Fibroblast of mammary gland (primary cell): ENCODE measurements around the gene TRIP13.
A peak's percentile ranks its signal among the peaks of the same experiment; 100 is the strongest.

Source experiments
- DNase-seq: peaks from one replicate; pipeline ENCODE4 v3.0.0-alpha.2; 2010; ENCODE audit warnings: low read depth
- H3K4me3 ChIP-seq: 2 replicates; pipeline ENCODE4 v1.5.1; 2011; ENCODE audit warnings: low read depth, mild to moderate bottlenecking, low read length, moderate library complexity; ENCODE audit not compliant: control insufficient read depth
- TF ChIP-seq, protein P1 (sequence below): conservative IDR thresholded peaks from 2 replicates; pipeline ENCODE4 v1.5.1; 2011; ENCODE audit warnings: low read depth, low read length, inconsistent platforms; ENCODE audit not compliant: control insufficient read depth, insufficient read depth

TRIP13 gene

DNA sequence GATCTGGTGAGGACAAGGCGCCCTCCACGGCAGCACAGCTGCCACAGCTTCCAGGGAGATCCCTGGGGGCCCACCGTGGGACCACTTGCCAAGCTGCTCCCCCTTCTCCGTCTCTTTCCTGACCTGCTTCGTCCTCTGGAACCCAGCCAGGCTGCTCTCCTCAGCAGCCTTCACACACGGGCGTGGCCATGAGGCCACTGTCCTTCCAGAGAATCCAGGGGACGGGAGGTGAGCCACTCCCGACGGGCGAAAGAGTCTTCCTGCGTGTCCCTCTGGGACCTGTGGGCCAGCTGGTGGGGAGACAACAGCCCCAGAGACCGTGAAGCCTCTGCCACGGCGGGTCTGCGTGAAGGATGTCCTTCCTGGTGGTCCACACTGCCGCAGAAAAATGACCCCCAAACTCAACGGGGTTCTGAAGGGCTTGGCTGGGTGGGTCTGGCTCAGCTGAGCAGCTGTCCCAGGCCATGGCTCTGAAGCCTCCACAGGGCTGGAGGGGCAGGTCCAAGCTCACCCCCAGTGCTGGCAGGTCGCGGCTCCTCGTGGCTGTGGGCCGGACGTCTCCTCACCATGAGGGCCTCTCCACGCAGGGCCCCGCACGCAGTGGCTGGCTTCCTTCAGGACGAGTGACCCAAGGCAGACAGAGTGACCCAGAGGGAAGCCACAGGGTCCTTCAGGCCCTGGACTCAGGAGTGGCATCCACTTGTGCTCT, 68.5 kb downstream of the TRIP13 start:
- H3K4me3 ChIP-seq, result no peak overlapping the region
- DNase-seq, result no peak
- TF ChIP-seq, protein P1, sequence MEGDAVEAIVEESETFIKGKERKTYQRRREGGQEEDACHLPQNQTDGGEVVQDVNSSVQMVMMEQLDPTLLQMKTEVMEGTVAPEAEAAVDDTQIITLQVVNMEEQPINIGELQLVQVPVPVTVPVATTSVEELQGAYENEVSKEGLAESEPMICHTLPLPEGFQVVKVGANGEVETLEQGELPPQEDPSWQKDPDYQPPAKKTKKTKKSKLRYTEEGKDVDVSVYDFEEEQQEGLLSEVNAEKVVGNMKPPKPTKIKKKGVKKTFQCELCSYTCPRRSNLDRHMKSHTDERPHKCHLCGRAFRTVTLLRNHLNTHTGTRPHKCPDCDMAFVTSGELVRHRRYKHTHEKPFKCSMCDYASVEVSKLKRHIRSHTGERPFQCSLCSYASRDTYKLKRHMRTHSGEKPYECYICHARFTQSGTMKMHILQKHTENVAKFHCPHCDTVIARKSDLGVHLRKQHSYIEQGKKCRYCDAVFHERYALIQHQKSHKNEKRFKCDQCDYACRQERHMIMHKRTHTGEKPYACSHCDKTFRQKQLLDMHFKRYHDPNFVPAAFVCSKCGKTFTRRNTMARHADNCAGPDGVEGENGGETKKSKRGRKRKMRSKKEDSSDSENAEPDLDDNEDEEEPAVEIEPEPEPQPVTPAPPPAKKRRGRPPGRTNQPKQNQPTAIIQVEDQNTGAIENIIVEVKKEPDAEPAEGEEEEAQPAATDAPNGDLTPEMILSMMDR, result no peak

DNA sequence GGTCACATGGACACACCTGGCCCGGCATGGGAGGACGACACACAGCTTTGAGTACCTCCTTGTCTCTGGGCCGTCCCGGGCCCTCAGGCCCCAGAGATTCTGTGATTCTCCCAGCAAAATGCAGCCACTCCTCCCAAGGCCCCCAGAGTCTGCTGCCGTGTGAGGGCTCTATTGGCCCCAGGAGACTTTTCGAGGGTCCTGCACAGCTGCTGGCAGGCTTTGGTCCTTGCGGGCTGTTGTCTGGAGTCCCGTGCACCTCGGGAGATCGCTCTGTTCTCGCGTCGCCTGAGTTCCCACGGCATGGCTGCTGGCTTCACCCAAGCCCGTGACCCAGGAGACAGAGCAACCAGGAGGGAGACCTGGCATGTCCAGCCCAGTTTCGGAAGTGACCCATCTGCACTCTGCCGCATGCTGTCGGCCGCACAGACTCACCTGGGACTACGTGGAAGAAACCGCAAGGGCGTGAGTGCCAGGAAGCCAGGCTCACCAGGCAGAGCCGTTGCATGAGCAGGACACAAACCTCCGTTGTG, 69.1 kb downstream of the TRIP13 start:
- TF ChIP-seq, protein P1, result no peak
- H3K4me3 ChIP-seq, result no peak overlapping the region
- no peak for DNase-seq

DNA sequence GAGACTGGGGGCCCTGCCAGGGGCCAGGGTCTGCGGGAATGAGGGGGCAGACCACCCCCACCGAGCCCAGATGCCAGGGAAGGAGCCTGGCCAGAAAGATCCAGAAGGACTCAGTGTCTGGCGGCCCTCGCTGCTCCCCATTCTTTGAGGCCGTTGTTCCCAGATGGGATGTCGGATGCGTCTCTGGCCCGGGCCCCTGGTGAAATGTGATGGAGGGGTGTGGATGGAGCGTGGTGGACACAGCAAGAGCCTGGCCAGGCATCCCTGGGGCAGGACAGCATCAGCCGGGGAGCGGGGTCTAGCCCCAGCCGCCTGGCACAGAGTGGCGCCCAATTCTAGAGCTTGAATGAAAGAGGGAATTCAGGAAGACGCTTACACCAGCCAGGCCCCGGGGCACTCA, 69.7 kb downstream of the TRIP13 start:
- no peak for DNase-seq
- H3K4me3 ChIP-seq, result no peak overlapping the region
- TF ChIP-seq, protein P1, result no peak

DNA sequence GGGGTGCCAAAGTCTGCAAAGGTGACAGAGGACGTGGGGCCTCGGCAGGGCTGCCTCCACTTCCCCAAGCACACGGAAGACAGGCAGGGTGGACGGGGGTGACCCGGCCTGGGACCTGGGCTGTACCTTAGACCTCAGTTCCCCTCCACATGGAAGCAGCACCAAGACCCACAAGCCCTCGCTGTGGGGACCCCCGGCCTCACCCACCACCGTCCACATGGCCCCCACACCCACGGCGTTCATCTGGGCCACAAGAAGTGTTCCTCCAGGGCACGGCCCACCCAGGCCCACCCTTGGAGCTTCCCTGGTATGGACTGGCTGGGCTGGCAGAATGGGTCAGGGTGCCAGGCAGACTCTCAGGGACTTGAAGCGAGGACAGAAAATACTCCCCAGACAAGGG, 70.1 kb downstream of the TRIP13 start:
- no peak for DNase-seq
- TF ChIP-seq, protein P1, result no peak
- no peak overlapping the region for H3K4me3 ChIP-seq

DNA sequence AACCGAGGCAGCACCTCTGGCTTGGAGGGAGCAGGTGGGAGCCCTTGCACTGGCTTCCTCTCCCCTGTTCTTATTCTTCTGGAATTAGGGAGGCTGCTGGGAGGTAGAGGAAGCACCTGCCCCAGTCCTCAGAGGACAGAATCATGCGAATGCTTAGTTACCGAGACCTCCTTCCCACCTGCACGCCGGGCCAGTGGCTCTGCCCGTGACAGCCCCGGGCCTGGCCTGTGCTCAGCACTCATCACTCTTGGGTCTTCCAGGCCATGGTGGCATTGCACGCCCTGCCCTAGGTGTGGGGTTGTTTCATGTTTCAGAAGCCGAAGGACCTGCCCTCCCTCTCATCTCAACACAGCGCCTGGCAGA, 70.6 kb downstream of the TRIP13 start:
- DNase-seq, result no peak
- no peak overlapping the region for H3K4me3 ChIP-seq
- TF ChIP-seq, protein P1, result no peak

DNA sequence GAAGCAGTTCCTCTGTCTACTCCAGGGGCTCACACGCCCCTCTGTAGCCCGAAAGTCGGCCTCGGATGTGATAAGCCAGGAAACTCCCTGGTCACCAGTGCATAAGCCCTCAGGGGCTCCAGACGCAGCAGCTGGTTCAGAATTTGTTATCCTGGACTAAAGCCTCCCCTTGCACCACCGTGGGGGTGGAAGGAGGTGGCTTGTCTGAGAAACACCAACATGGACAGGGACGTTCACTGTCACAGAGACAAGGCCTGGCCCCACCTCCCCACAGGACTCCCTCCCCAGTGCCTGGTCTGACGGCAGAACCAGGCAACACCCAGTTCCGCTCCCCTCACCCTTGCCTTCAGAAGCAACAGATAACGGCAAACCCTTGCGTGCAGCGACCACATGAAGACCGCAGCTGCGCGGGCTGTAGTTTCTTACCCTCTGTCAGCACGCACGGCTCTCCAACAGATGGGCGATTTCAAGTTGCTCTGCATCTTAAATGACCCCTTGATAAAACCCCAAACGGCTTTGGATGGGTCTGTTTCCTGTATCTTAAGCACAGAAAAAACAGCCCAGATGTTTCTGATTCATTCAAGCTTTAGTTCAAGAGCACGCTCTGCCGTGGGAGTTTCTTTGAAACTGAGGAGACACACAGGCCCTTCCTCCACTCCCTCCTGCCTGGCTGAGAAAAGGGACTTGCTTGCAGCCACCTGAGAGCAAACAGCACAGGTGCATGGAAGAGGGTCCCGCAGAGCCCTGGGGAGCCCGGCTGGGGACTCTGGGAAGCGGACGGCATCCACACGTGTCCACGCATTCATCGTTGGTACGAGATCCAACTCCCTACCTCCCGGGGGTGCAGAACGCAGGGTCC, 71.2 kb downstream of the TRIP13 start:
- H3K4me3 ChIP-seq, result no peak overlapping the region
- peak; percentile 92 for DNase-seq
- TF ChIP-seq, protein P1, result no peak
